PFSK-1 (cell line): ENCODE data around the gene DSEL.

ENCODE experiments used
- FOXP2 ChIP-seq: optimal IDR thresholded peaks from 2 replicates; pipeline ENCODE3; 2011; ENCODE audit warnings: borderline replicate concordance, control low read depth, inconsistent platforms; ENCODE audit not compliant: insufficient read depth; ENCODE audit errors: extremely low read length, extremely low read depth
- POLR2AphosphoS5 ChIP-seq: IDR thresholded peaks from 2 replicates; pipeline ENCODE4 v1.6.1; 2012; ENCODE audit warnings: low read depth, mild to moderate bottlenecking, control low read depth, low read length, moderate library complexity
- SIN3A ChIP-seq: IDR thresholded peaks from 2 replicates; pipeline ENCODE4 v1.6.1; 2012; ENCODE audit warnings: mild to moderate bottlenecking, low read length, moderate library complexity, borderline replicate concordance; ENCODE audit not compliant: insufficient read depth
- TAF1 ChIP-seq: IDR thresholded peaks from 2 replicates; pipeline ENCODE4 v1.6.1; 2012; ENCODE audit warnings: low read length, control low read depth, borderline replicate concordance; ENCODE audit not compliant: insufficient read depth
- TF ChIP-seq, protein P1 (sequence below), 2 experiments: IDR thresholded peaks; 2 replicates each; pipeline versions ENCODE4 v1.6.1 to v1.8.0; 2011 to 2012; ENCODE audit warnings: low read depth in 2 of 2, low read length in 2 of 2, control low read depth in 1 of 2, inconsistent platforms in 1 of 2, mild to moderate bottlenecking in 1 of 2, moderate library complexity in 1 of 2; ENCODE audit not compliant: insufficient read depth in 1 of 2

The DSEL gene

DNA sequence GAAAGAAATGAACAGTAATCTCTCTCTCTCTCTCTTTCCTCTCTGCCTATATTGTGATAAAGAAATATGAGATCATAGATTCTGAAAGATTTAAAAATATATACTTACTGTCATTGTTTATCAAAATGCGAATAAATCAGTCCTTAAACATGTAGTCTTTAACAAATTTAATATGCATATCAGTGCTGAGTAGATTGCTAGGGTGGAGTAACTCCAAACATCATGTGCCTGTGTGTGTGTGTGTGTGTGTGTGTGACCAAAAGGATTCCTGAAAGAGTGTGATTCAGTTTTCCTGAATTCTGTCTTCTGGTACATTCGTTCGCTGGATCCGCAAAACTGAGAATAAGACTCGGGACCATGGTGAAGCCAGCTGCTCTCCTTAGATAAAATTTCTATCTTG is 24.0 kb upstream of the DSEL start:
- TF ChIP-seq TAF1: no peak
- no peak for TF ChIP-seq FOXP2
- TF ChIP-seq, protein P1, sequence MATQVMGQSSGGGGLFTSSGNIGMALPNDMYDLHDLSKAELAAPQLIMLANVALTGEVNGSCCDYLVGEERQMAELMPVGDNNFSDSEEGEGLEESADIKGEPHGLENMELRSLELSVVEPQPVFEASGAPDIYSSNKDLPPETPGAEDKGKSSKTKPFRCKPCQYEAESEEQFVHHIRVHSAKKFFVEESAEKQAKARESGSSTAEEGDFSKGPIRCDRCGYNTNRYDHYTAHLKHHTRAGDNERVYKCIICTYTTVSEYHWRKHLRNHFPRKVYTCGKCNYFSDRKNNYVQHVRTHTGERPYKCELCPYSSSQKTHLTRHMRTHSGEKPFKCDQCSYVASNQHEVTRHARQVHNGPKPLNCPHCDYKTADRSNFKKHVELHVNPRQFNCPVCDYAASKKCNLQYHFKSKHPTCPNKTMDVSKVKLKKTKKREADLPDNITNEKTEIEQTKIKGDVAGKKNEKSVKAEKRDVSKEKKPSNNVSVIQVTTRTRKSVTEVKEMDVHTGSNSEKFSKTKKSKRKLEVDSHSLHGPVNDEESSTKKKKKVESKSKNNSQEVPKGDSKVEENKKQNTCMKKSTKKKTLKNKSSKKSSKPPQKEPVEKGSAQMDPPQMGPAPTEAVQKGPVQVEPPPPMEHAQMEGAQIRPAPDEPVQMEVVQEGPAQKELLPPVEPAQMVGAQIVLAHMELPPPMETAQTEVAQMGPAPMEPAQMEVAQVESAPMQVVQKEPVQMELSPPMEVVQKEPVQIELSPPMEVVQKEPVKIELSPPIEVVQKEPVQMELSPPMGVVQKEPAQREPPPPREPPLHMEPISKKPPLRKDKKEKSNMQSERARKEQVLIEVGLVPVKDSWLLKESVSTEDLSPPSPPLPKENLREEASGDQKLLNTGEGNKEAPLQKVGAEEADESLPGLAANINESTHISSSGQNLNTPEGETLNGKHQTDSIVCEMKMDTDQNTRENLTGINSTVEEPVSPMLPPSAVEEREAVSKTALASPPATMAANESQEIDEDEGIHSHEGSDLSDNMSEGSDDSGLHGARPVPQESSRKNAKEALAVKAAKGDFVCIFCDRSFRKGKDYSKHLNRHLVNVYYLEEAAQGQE (IDR thresholded peaks at IDR 0.05; ENCODE audit: insufficient read depth in 1 of 2, low read depth in 2 of 2, low read length in 2 of 2): no peak

GRCh38 chr18:67531929-67532328 is 15.4 kb upstream of the DSEL start:
- TF ChIP-seq SIN3A (no peak), POLR2AphosphoS5 (no peak), TAF1 (no peak), FOXP2 (no peak)
- TF ChIP-seq, protein P1 (IDR thresholded peaks at IDR 0.05; ENCODE audit: insufficient read depth in 1 of 2, low read depth in 2 of 2, low read length in 2 of 2): no peak

- no peak for TF ChIP-seq FOXP2
- TF ChIP-seq, protein P1 (IDR thresholded peaks at IDR 0.05; ENCODE audit: insufficient read depth in 1 of 2, low read depth in 2 of 2, low read length in 2 of 2): 0 out of 4 replicates have a peak, but pooled peaks of 1 of the 2 experiments have one; percentile 15
- no peak for TF ChIP-seq SIN3A
Observed at GRCh38 chr18:67525328-67526099, 9.0 kb upstream of the DSEL start.

DNA sequence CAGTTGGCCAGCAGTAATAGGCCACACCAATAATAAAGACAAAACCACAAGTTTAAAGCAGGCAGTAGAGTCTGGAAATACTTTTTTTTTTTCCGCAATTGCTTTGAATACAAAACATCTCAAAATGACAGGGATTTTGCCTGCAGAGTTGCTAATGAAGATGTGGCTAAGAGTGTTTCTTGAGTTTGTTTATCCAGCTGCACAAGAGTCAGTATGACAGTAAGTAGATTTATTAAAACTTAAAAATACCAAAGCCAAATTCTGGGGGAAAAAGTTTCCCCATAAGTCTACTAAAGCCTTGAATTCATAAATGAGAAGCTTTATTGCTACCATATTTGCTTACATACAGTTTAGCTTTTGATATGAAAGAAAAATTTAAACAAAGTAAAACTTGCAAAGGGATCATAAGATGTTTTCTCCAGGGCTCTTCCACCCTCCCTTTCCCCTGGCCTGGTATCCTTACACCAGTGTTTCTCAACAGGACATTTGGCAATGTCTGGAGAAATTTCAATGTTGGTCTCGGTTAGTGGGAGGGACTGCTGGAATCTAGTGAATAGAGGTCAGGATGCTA is 3.9 kb upstream of the DSEL start:
- TF ChIP-seq FOXP2 (no peak), SIN3A (no peak), POLR2AphosphoS5 (no peak), TAF1 (no peak)
- TF ChIP-seq, protein P1 (IDR thresholded peaks at IDR 0.05; ENCODE audit: insufficient read depth in 1 of 2, low read depth in 2 of 2, low read length in 2 of 2): no peak
